ENCODE measurements around the gene OR5K3.

The OR5K3 gene

GRCh38 chr3:98390366-98390765, at the start of gene OR5K3:
Gene OR5K3, plus strand, starts transcription at chr3:98390666. Its CDS starts 0 bp downstream, at chr3:98390666.
- no peak for FAIRE-seq
- DNase-seq (ENCODE audit: insufficient read length, low spot score), result no peak
- TF ChIP-seq CTCF (IDR thresholded peaks at IDR 0.05; ENCODE audit: insufficient read depth, missing control alignments), result no peak

- DNase-seq (ENCODE audit: insufficient read length, low spot score), result no peak
- no peak for FAIRE-seq
- no peak for TF ChIP-seq CTCF (IDR thresholded peaks at IDR 0.05; ENCODE audit: insufficient read depth, missing control alignments)
These were observed 48.7 kb upstream of the OR5K3 start for GRCh38 chr3:98341758-98342157.

- peak; percentile 74 for TF ChIP-seq CTCF (IDR thresholded peaks at IDR 0.05; ENCODE audit: insufficient read depth, missing control alignments)
- DNase-seq (ENCODE audit: insufficient read length, low spot score) (no peak), FAIRE-seq (no peak)
These were observed 46.6 kb upstream of the OR5K3 start for GRCh38 chr3:98343647-98344507.

- FAIRE-seq (no peak), DNase-seq (ENCODE audit: insufficient read length, low spot score) (no peak)
- no peak for TF ChIP-seq CTCF (IDR thresholded peaks at IDR 0.05; ENCODE audit: insufficient read depth, missing control alignments)
These were observed 40.4 kb upstream of the OR5K3 start for GRCh38 chr3:98350082-98350481.

GRCh38 chr3:98353554-98353953, 36.9 kb upstream of the OR5K3 start, which contains the start of gene OR5K4:
Gene OR5K4, plus strand, starts transcription at chr3:98353854. Its CDS starts 0 bp downstream, at chr3:98353854.
- TF ChIP-seq CTCF (IDR thresholded peaks at IDR 0.05; ENCODE audit: insufficient read depth, missing control alignments), result no peak
- no peak for FAIRE-seq
- no peak for DNase-seq (ENCODE audit: insufficient read length, low spot score)

- no peak for FAIRE-seq
- DNase-seq (ENCODE audit: insufficient read length, low spot score), result no peak
- TF ChIP-seq CTCF (IDR thresholded peaks at IDR 0.05; ENCODE audit: insufficient read depth, missing control alignments), result no peak
These were observed 31.2 kb upstream of the OR5K3 start for GRCh38 chr3:98359250-98359649.

Data from D721Med (cell line).